Epithelial cell of proximal tubule (primary cell): ENCODE data around the gene CNPY1. TPM values are rescaled to one million over a fixed set of nuclear protein-coding genes. Genes with fewer than 3 reads are reported as not detected.

Source experiments
- DNase-seq: peaks from one replicate; pipeline ENCODE4 v3.0.0-alpha.2; 2011; ENCODE audit warnings: low read depth
- H3K4me3 ChIP-seq: 2 replicates; pipeline ENCODE4 v1.5.1; 2011; ENCODE audit warnings: low read depth, mild to moderate bottlenecking, low read length
- total RNA-seq: library from RNA; depleted of rRNA; stranded (reverse); fragments of >200 nt; gene quantifications from 2 replicates; pipeline ENCODE4 v1.2.3, GENCODE V29; 2015
- TF ChIP-seq, protein P1 (sequence below): conservative IDR thresholded peaks from 2 replicates; pipeline ENCODE4 v1.5.1; 2012; ENCODE audit warnings: low read depth, mild to moderate bottlenecking, low read length

The CNPY1 gene
- total RNA-seq, 1 donor from 2014 or later = not detected

DNA sequence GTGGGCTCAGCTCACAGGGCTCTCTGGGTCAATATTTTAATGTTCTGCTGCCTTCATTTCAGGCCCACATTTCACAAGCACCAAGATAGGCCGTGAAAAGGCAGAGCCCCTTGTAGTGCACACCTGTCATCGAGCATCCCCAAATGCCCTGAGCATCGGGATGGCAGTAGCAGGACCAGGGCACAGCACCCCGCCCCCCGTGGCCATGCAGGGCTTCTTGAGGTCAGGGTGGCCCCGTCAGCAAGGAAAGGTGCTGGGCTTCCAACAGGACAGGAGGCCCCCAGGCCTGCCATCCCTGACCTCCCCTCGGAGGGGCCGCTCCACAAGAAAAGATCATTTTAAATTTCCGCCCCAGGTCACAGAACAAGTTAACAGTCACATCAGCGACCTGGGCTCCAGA, 2.9 kb upstream of the CNPY1 start:
- TF ChIP-seq, protein P1, sequence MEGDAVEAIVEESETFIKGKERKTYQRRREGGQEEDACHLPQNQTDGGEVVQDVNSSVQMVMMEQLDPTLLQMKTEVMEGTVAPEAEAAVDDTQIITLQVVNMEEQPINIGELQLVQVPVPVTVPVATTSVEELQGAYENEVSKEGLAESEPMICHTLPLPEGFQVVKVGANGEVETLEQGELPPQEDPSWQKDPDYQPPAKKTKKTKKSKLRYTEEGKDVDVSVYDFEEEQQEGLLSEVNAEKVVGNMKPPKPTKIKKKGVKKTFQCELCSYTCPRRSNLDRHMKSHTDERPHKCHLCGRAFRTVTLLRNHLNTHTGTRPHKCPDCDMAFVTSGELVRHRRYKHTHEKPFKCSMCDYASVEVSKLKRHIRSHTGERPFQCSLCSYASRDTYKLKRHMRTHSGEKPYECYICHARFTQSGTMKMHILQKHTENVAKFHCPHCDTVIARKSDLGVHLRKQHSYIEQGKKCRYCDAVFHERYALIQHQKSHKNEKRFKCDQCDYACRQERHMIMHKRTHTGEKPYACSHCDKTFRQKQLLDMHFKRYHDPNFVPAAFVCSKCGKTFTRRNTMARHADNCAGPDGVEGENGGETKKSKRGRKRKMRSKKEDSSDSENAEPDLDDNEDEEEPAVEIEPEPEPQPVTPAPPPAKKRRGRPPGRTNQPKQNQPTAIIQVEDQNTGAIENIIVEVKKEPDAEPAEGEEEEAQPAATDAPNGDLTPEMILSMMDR = no peak
- DNase-seq = no peak
- H3K4me3 ChIP-seq = no peak overlapping the region

DNA sequence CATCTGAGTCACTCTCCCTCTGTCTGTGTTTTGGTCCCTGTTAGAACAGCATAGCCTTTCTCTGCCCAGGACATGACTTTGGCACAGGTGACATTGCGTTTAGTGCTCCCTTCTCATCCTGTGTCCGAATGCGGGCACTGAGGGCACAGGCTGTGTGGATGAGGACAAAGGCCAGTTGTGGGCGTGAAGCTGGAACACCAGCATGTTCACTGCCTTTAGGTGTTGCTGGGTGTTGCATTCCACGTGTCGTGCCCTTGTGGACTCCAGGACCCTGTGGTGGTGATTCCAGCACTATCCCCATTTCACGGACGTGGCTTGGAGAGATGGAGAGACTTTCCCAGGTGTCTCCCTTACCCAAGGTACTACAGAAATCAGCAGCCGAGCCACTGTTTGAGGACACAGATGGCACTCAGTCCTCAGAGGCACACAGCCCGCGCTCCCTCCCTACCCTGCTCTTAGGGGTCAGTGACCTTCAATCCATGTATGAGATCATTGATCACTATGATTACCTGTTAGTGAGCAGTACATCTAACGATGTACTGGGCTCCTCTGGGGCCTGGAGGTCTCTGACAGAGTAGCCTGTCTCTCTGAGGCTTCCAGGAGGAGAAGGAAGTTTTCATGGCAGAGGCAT, 917 bp upstream of the CNPY1 start:
- TF ChIP-seq, protein P1 = no peak
- H3K4me3 ChIP-seq = no peak overlapping the region
- DNase-seq = no peak

DNA sequence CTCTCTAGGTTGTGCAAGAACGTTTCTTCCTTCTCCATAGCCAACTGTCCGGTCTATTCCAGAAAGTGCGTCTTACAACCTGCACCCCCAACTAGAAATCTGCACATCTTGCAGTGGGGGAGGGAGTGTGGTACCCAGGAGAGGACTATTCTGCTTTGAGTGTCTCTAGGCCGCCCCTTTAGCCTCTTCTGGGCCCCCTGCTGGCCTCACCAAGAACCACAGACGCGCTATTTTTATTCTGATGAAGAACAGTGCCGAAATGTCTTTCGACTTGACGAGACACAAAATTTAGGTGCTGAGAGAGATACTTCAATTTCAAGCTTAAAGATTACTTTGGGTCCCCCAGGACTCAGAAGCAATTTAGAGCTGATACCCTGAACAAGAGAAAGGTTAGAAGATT, 1.0 kb downstream of the CNPY1 start:
- TF ChIP-seq, protein P1 = peak; percentile 36
- no peak overlapping the region for H3K4me3 ChIP-seq
- DNase-seq = no peak

DNA sequence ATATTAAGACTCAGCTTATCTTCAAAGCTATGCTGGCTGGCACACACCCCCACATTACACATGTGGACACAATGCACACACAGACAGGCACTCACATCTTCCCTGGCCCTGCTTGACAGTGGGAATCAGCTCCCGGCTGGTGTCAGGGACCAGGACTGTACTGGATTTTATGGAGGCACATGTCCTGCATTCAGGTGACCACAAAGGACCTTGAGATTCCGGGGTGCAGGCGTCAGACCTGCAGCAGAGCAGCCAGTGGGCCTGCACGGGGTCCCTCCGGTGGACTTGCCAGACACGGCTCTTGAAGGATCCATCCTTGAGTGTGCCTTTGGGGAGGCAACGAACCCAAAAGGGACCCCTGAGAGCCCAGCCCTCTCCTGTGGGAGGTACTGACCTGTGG, 1.9 kb downstream of the CNPY1 start:
- no peak overlapping the region for H3K4me3 ChIP-seq
- TF ChIP-seq, protein P1 = no peak
- DNase-seq = no peak

GRCh38 chr7:155543926-155544325, 2.4 kb downstream of the CNPY1 start:
- DNase-seq = no peak
- TF ChIP-seq, protein P1 = no peak
- H3K4me3 ChIP-seq = no peak overlapping the region

DNA sequence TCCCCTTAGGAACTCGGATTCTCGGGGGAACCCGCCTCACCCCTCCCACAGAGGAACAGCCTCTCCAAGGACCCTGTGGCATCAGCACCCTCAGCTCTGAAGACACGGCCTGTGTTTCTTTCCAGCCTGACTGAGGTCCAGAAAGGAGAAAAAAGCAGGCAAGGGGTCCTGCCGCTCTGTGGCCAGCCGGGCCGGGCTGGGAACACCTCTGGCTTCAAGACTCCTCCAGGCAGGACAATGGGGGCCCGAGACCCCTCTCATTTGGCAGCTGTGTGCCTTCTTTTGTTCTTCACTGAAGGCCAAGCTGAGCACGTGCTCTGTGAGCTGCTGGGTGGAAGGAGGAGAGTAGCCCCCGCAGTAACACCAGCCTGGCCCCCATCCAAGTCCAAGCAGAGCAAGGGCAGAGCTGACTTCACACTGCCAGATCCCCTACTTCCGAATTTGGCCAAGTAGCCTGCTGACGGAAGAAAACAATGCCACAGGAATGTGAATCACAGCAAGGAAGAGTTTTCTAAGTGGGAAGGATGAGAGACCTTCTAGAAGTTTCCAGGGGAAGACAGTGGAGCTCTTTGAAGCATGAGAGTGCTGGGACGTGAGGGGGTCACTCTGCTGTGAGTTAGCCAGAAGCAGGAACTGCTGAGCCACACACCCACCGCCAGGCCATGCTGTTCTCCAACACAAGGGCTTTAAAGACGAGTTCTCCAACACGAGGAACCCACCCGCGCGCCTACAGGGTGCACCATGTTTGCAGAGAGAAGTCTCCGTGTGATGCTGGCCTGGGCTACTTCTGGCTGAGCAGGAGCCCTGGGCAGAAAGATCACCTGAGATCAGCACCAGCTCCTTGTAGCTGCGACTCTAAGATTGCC, 3.1 kb downstream of the CNPY1 start:
- H3K4me3 ChIP-seq = no peak overlapping the region
- no peak for DNase-seq
- TF ChIP-seq, protein P1 = no peak
